ENCODE data around the gene CAMK1.

Gene CAMK1

GRCh38 chr3:9786209-9786739 lies 16.5 kb upstream of the CAMK1 start:
- Mint-ChIP-seq H3K4me3 (no peak overlapping the region), H3K9me3 (no peaks in the 10 kb centered on the region), H3K4me1 (peaks cover 30% of the 10 kb centered on the region), H3K27ac (no peak overlapping the region), H3K36me3 (peaks cover 32% of the 10 kb centered on the region), H3K27me3 (no peaks in the 10 kb centered on the region)
- DNase-seq (ENCODE audit: low spot score in 2 of 2) (no peak), ATAC-seq (ENCODE audit: low read depth) (no peak)

- peaks cover 30% of the 10 kb centered on the region for H3K4me1 Mint-ChIP-seq
- ATAC-seq (ENCODE audit: low read depth) (no peak), DNase-seq (ENCODE audit: low spot score in 2 of 2) (no peak)
- H3K27me3 Mint-ChIP-seq, result no peaks in the 10 kb centered on the region
- H3K9me3 Mint-ChIP-seq, result no peaks in the 10 kb centered on the region
- H3K36me3 Mint-ChIP-seq, result peaks cover 32% of the 10 kb centered on the region
- H3K27ac Mint-ChIP-seq, result no peak overlapping the region
- H3K4me3 Mint-ChIP-seq, result no peak overlapping the region
Measured at GRCh38 chr3:9785602-9786001, 15.9 kb upstream of the CAMK1 start.

- Mint-ChIP-seq H3K4me3 (no peak overlapping the region), H3K9me3 (no peaks in the 10 kb centered on the region), H3K27ac (no peak overlapping the region), H3K4me1 (peaks cover 30% of the 10 kb centered on the region), H3K36me3 (peaks cover 27% of the 10 kb centered on the region), H3K27me3 (no peaks in the 10 kb centered on the region)
- ATAC-seq (ENCODE audit: low read depth) (no peak), DNase-seq (ENCODE audit: low spot score in 2 of 2) (no peak)
Measured at GRCh38 chr3:9784965-9785364, 15.2 kb upstream of the CAMK1 start.

- Mint-ChIP-seq H3K4me1 (peaks cover 37% of the 10 kb centered on the region), H3K4me3 (no peak overlapping the region), H3K27me3 (no peaks in the 10 kb centered on the region), H3K27ac (no peak overlapping the region), H3K36me3 (peaks cover 20% of the 10 kb centered on the region), H3K9me3 (no peaks in the 10 kb centered on the region)
- DNase-seq (ENCODE audit: low spot score in 2 of 2) (no peak), ATAC-seq (ENCODE audit: low read depth) (no peak)
Measured at GRCh38 chr3:9783954-9784353, 14.2 kb upstream of the CAMK1 start.

GRCh38 chr3:9782770-9783169 lies 13.0 kb upstream of the CAMK1 start:
- Mint-ChIP-seq H3K4me3 (no peak overlapping the region), H3K9me3 (no peaks in the 10 kb centered on the region), H3K27me3 (no peaks in the 10 kb centered on the region), H3K4me1 (peaks cover 41% of the 10 kb centered on the region), H3K36me3 (peaks cover 17% of the 10 kb centered on the region), H3K27ac (peak overlapping the region; percentile 83)
- ATAC-seq (ENCODE audit: low read depth) (peak; percentile 42), DNase-seq (ENCODE audit: low spot score in 2 of 2) (no peak)

GRCh38 chr3:9781978-9782603 lies 12.3 kb upstream of the CAMK1 start:
- H3K27me3 Mint-ChIP-seq, result no peaks in the 10 kb centered on the region
- DNase-seq (ENCODE audit: low spot score in 2 of 2), result no peak
- H3K36me3 Mint-ChIP-seq, result peaks cover 12% of the 10 kb centered on the region
- peak overlapping the region; percentile 83 for H3K27ac Mint-ChIP-seq
- peaks cover 41% of the 10 kb centered on the region for H3K4me1 Mint-ChIP-seq
- ATAC-seq (ENCODE audit: low read depth), result peak; percentile 19
- no peaks in the 10 kb centered on the region for H3K9me3 Mint-ChIP-seq
- H3K4me3 Mint-ChIP-seq, result peak overlapping the region; percentile 31

- no peak for ATAC-seq (ENCODE audit: low read depth)
- DNase-seq (ENCODE audit: low spot score in 2 of 2), result no peak
- no peaks in the 10 kb centered on the region for H3K27me3 Mint-ChIP-seq
- H3K4me3 Mint-ChIP-seq, result peak overlapping the region; percentile 3
- H3K9me3 Mint-ChIP-seq, result no peaks in the 10 kb centered on the region
- peak overlapping the region; percentile 90 for H3K27ac Mint-ChIP-seq
- peaks cover 41% of the 10 kb centered on the region for H3K4me1 Mint-ChIP-seq
- peaks cover 12% of the 10 kb centered on the region for H3K36me3 Mint-ChIP-seq
Measured at GRCh38 chr3:9781551-9781950, 11.8 kb upstream of the CAMK1 start.

- no peak for ATAC-seq (ENCODE audit: low read depth)
- peaks cover 9% of the 10 kb centered on the region for H3K36me3 Mint-ChIP-seq
- H3K27me3 Mint-ChIP-seq, result no peaks in the 10 kb centered on the region
- H3K27ac Mint-ChIP-seq, result peak overlapping the region; percentile 90
- H3K4me3 Mint-ChIP-seq, result peak overlapping the region; percentile 71
- H3K4me1 Mint-ChIP-seq, result peaks cover 43% of the 10 kb centered on the region
- no peaks in the 10 kb centered on the region for H3K9me3 Mint-ChIP-seq
- DNase-seq (ENCODE audit: low spot score in 2 of 2), result no peak
Measured at GRCh38 chr3:9780910-9781309, 11.2 kb upstream of the CAMK1 start.

- Mint-ChIP-seq H3K27me3 (no peaks in the 10 kb centered on the region), H3K9me3 (no peaks in the 10 kb centered on the region), H3K4me1 (peaks cover 44% of the 10 kb centered on the region), H3K27ac (peak overlapping the region; percentile 90), H3K4me3 (peak overlapping the region; percentile 71), H3K36me3 (peaks cover 6% of the 10 kb centered on the region)
- DNase-seq (ENCODE audit: low spot score in 2 of 2) (no peak), ATAC-seq (ENCODE audit: low read depth) (peak; percentile 7)
Measured at GRCh38 chr3:9780458-9780812, 10.7 kb upstream of the CAMK1 start.

- Mint-ChIP-seq H3K36me3 (peaks cover 4% of the 10 kb centered on the region), H3K4me1 (peaks cover 44% of the 10 kb centered on the region), H3K27ac (peak overlapping the region; percentile 90), H3K4me3 (peak overlapping the region; percentile 71), H3K27me3 (no peaks in the 10 kb centered on the region), H3K9me3 (no peaks in the 10 kb centered on the region)
- DNase-seq (ENCODE audit: low spot score in 2 of 2), result no peak
- peak; percentile 60 for ATAC-seq (ENCODE audit: low read depth)
Measured at GRCh38 chr3:9779721-9780457, 10.1 kb upstream of the CAMK1 start.

GRCh38 chr3:9779075-9779593 lies 9.4 kb upstream of the CAMK1 start:
- peaks cover 4% of the 10 kb centered on the region for H3K36me3 Mint-ChIP-seq
- peak overlapping the region; percentile 90 for H3K27ac Mint-ChIP-seq
- no peaks in the 10 kb centered on the region for H3K9me3 Mint-ChIP-seq
- H3K4me3 Mint-ChIP-seq, result peak overlapping the region; percentile 18
- ATAC-seq (ENCODE audit: low read depth) (no peak), DNase-seq (ENCODE audit: low spot score in 2 of 2) (no peak)
- no peaks in the 10 kb centered on the region for H3K27me3 Mint-ChIP-seq
- H3K4me1 Mint-ChIP-seq, result peaks cover 44% of the 10 kb centered on the region

- peaks cover 44% of the 10 kb centered on the region for H3K4me1 Mint-ChIP-seq
- H3K9me3 Mint-ChIP-seq, result no peaks in the 10 kb centered on the region
- ATAC-seq (ENCODE audit: low read depth) (no peak), DNase-seq (ENCODE audit: low spot score in 2 of 2) (no peak)
- peaks cover 4% of the 10 kb centered on the region for H3K36me3 Mint-ChIP-seq
- no peaks in the 10 kb centered on the region for H3K27me3 Mint-ChIP-seq
- H3K4me3 Mint-ChIP-seq, result peak overlapping the region; percentile 18
- H3K27ac Mint-ChIP-seq, result peak overlapping the region; percentile 90
Measured at GRCh38 chr3:9778143-9779074, 8.7 kb upstream of the CAMK1 start.

GRCh38 chr3:9777694-9778021 lies 7.9 kb upstream of the CAMK1 start:
- Mint-ChIP-seq H3K27ac (no peak overlapping the region), H3K36me3 (no peaks in the 10 kb centered on the region), H3K4me1 (peaks cover 41% of the 10 kb centered on the region), H3K9me3 (no peaks in the 10 kb centered on the region), H3K27me3 (no peaks in the 10 kb centered on the region), H3K4me3 (no peak overlapping the region)
- no peak for ATAC-seq (ENCODE audit: low read depth)
- DNase-seq (ENCODE audit: low spot score in 2 of 2), result no peak
